ENCODE measurements around the gene SAXO1.

SAXO1 gene

GRCh38 chr9:18909140-18910018 lies 123.6 kb downstream of the SAXO1 start:
- DNase-seq: no peak

DNA sequence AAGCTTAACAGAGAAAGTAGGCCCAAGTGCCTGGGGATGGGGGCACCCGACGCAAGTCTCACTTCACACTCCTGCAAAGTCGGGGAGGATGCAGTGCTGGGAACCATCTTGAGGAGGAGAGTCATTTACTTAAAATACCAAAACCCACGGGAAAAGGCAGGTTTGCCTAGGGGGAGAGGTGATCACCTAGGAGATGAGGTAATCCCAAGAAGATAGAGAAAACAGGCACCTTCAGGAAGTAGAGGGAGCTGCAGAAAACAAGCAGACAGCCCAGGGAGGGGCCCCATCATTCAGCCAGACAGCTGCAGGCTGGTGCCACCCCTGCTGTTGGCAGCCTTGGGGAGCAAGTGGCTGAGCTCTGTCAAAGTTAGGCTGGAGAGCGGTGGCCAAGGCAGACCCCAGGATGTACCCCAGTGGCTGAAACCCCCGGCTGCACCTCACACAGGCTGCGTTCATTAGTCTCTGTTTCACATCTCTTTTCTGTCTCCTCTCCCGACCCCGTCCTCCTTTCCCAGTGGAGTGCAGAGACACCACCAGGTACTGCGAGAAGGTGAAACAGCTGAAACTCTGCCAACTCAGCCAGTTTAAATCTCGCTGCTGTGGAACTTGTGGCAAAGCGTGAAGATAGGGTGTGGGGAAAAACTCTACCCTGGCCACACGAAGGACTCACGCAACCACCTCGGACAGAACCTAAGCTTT lies 124.9 kb downstream of the SAXO1 start:
- no peak for DNase-seq

- no peak for DNase-seq
Observed at GRCh38 chr9:18906656-18907395, 126.2 kb downstream of the SAXO1 start.

DNA sequence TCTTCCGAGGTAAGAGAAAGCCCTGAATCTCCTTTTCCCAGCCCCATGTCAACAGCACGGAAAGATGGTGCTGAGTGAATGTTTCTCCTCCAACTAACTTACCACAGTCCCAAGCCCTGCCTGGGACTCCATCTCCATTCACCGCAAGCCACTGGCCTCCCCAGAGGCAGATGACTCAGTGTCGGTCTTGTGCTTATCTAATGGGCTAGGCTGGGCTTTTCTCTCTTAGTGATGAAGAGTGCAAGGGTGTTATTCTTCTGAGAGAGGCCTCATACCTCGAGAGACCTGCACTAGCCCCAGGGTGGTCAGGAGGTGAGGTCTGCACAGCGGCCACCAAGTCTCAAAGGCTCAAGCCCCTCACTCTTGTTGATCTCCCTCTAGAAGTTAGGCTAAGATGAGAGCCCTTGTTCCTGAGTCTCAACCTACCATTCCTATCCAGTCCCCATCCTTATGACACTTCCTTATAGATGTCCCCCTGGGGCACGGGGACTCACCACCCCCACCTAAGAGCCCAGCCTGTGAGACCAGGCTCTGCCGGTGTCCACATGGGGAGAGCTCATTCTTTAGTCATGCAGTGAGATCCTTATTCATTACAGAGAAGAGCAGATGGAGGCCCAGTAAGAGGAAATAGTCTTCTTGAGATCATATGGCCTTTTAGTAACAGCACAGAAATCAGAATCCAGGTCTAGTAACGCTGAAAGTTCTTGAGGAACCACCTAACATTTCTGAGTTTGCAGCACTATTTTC lies 127.0 kb downstream of the SAXO1 start:
- DNase-seq: no peak

GRCh38 chr9:18905028-18905882 lies 127.8 kb downstream of the SAXO1 start:
- DNase-seq: no peak

DNA sequence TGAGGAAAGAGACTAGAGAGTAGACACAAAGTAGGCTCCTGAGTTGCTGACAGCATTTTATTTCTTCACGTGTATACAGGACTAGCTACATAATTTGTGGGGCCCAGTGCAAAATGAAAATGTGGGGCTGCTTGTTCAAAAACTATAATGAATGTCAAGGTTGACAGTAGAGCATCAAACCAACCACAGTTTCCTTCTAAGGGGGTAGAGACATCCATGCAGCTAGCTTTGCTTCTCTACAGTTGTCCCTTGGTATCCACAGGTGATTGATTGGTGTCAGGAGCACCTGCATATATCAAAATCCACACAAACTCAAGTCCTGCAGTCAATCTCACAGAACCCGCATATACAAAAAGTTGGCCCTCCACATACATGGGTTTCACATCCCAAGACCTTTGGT lies 129.6 kb downstream of the SAXO1 start:
- no peak for DNase-seq

DNA sequence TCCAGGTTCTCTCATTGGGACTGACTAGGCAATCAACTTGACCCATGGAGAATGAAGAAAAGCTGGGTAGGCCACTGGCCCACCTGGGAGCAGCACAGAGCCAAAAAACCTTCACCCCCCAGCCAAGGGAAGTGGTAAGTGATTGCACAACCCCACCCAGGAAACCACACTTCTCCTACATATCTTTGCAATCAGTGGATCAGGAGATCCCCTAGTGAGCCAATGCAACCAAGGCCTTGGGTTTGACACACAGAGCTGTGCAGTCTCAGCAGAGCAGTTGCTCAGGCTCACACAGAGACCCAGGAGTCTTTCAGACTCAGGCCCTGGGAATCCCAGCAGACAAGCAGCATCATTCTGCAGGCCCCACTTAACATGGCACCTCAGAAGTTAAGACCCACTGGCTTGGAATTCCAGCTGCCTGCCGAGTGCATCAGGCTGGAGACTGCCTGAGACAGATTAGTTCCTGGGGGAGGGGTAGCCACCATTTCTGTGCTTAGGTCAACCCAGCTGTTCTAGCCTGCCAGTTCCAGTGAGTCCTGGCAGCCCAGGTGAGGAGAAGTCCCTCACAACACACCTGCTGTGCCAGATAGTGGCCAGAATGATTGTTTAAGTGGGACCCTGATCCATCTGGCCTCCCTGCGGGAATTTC lies 136.4 kb downstream of the SAXO1 start:
- no peak for DNase-seq

- DNase-seq: no peak
Observed at GRCh38 chr9:18896004-18896403, 137.0 kb downstream of the SAXO1 start.

DNA sequence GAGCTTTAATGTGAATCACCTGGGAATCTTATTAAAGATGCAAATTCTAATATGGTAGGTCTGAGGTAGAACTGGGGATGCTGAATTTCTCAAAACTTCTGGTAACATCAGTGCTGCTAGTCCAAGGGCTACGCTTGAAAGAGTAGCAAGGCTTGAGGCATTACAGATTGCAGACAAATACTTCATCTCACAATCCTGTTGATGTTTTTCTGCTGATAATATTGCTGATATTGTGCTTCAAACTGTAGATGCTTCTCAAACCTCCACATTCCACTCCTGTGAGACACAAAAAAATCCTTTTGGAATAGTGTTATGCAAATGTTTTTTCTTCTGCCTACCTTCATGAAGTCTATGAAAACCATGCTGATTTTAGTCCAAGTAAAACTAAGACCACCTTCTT lies 139.5 kb downstream of the SAXO1 start:
- no peak for DNase-seq

DNA sequence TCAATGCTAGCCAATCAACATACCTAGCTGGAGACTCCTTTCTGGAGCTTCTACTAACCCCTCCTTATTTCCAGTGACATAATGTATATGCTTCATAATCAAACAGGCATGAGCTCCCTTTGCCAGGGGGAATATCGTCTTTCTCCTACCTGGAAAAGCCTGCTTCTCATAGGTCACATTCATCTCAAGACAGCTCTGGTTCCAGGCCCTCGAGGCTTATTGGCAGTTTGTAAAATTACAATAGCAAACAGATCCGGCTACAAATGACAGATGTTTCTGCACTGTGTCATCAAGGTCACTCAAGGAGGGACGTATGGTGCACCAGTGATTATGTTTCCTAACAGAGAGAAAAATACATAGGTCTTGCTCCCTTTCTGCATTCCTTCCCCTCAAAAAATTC lies 140.0 kb downstream of the SAXO1 start:
- DNase-seq: no peak

DNA sequence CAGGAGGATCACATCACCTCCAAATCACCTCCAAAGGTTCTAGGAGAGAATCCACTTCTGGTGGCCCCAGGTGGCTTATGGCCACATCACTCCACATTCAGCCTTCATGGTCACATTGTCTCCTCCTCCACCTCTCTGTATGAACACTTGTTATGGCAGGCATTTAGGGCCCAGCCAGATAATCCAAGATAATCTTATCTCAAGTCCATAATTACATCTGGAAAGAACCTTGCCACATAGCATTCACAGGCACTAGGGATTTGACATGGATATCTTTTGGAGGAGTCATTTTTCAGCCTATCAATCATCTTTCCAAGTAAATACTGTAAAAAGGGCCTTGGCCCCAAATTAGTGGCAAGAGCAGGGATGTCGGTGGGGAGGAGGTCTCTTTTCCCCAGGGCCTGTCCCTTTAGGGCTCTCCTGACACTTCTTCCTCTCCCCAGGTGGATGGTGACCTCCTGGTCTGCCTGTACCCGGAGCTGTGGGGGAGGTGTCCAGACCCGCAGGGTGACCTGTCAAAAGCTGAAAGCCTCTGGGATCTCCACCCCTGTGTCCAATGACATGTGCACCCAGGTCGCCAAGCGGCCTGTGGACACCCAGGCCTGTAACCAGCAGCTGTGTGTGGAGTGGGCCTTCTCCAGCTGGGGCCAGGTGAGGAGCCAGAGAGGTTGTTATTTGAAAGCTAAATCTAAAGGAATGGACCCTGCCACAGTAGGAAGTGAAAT lies 140.9 kb downstream of the SAXO1 start:
- DNase-seq: no peak

- peak; percentile 15 for DNase-seq
Observed at GRCh38 chr9:18890372-18890771, 142.6 kb downstream of the SAXO1 start.

DNA sequence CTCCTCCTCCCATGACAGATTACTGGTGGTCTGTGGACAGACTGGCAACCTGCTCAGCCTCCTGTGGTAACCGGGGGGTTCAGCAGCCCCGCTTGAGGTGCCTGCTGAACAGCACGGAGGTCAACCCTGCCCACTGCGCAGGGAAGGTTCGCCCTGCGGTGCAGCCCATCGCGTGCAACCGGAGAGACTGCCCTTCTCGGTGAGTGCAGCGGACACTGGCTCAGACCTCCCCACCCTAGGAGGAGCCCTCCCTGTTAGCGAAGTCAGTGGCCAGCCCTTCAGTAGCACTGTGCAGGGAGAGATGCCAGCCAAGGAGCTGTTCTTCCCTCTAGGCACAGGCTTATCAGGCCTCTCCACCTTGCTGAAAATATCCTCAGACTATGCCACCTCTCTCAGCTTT lies 143.5 kb downstream of the SAXO1 start:
- no peak for DNase-seq

DNA sequence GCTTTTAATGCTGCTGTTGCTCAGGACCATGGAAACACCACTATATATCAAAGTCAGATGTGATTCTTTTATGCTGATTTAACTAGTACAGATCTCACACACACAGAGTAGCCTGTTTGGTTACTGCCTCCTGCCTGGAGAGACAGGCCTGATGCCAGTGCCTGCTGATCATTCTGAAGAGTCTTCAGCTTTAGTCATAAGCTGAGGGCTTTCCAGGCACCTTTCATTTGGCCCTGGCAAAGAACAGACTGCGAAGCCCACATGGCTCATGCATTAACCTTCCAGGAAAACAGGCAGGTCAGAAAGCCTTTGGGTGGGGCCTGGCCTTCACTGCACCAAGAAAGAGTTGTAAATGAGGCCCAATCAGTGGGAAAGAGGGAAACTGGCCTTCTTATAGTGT lies 144.7 kb downstream of the SAXO1 start:
- no peak for DNase-seq

DNA sequence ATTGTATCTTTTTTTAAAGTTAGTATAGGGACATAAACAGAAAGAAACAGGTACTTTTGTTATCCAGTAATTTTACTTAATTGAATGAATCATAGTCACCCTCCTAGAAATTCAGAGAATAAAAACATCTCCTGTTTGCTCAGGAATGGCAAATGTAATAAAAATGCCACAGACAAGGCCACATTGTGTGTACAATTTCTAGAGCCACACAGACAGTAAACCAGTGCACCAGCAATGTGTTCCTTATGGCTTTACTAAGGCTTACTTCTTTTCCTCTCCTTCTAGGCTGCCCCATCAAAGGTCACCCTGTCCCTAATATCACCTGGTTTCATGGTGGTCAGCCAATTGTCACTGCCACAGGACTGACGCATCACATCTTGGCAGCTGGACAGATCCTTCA lies 145.5 kb downstream of the SAXO1 start:
- DNase-seq: no peak

- DNase-seq: no peak
Observed at GRCh38 chr9:18881758-18882157, 151.3 kb downstream of the SAXO1 start.

GRCh38 chr9:18877984-18878383 lies 155.0 kb downstream of the SAXO1 start:
- no peak for DNase-seq

Measured in DMS79 (cell line).